HG03025 (cell line): ENCODE results near the gene RAMACL.
"Not testable (repeated sequence)": the region's sequence is repeated elsewhere in the genome, so short reads cannot be mapped to it uniquely, and the experiment has no call there.

Source experiments
- ATAC-seq: cut with Tn5 transposase; IDR thresholded peaks from one replicate; pipeline ENCODE4 v1.9.1; 2021; ENCODE audit warnings: mild to moderate bottlenecking, moderate library complexity; ENCODE audit not compliant: unreplicated experiment, low FRiP score

Gene RAMACL

DNA sequence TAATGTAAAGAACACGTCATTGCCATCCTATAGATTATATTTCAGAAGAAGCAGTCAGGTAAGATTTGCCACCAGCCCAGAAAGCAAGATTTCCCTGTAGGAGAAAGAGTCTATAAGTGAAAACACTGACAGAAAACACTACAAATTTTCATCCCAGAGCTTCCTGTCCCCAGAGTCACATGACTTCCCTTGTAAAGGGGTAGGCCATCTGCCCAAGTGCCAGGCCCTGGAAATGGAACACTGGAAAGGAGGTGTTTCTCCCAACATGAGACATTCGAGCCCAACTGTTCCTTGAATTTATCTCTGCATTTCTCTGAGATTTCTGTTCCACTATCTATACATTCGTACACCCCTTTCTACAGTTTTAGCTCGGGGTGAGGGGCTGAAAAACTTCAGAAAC lies 46.9 kb downstream of the RAMACL start:
- no peak for ATAC-seq

DNA sequence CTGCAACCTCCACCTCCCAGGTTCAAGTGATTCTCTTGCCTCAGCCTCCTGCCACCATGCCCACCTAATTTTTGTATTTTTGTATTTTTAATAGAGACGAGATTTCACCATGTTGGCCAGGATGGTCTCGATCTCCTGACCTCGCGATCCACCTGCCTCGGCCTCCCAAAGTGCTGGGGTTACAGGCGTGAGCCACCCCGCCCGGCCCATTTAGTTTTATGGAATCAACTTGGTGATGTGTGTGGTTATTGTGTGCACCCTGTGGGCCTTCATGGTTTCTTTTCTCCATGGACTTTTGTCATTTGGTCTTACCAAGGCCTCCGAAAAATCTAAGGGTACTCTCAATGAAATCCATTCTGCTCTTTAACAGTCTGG lies 47.5 kb downstream of the RAMACL start:
- not testable (repeated sequence) for ATAC-seq

DNA sequence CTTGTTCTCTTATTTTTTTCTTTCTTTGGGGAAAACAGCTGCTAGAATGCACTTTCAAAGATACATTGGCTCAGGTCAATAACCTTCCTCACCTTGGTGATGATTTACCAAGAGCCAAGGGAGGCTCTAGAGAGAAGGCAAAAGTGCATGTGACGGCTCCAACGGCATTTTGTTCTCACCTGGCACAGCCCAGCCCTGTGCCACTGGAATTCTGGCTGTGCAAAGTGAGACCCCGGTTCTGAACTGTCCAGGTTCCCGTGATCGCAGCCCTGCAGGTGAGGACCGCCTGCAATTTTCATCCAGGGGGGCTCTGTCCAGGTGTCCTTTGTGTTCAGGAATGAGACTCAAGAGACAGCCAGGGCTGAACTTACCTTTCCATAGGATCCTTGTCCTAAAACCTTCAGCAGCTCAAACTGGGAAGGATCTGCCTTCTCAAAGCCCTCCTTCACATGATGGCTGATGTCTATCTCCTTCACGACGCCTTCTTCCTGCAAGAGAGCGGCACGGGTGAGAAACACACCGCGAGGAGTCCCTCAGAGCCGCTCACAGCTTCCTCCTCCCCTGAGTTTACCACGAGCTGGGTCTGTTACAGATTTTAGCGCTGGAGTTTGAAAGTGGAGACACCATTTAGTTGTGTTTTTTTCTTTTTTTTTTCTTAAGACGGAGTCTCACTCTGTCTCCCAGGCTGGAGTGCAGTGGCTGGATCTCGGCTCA lies 48.0 kb downstream of the RAMACL start:
- ATAC-seq, result no peak

DNA sequence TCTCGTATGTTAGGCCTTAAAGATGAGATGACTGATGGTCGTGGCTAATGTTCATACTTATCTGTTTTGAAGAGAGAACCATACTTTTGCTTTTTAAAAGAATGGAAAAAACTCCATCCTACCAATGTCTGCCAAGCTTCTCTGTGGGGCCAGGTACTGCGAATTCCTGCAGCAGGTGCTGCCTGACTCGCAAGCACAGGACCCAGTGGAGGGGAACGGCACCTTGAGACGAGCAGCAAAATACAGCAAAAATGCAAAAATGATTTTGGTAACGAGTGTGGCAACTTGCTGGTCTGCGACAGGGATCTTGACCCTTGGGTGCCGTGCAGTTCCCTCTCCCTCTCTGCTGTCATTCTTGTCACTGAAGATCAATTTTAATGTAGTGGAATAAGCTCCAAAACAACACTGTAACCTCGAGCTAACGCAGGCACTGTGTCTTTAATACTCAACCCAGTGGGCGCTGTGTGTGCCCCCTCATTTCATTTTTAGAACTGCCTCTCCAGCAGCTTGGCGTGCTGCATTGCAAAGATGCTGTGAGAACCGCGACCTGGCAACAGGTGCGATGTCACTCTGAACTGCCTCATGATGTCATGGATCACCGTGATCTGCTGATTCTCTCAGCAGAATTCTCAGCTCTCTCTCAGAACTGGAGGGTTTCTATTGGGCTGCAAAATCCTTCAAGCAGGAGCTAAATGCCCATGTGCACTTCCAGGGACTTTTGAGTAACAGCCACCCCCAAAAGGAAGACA lies 51.6 kb downstream of the RAMACL start:
- no peak for ATAC-seq

DNA sequence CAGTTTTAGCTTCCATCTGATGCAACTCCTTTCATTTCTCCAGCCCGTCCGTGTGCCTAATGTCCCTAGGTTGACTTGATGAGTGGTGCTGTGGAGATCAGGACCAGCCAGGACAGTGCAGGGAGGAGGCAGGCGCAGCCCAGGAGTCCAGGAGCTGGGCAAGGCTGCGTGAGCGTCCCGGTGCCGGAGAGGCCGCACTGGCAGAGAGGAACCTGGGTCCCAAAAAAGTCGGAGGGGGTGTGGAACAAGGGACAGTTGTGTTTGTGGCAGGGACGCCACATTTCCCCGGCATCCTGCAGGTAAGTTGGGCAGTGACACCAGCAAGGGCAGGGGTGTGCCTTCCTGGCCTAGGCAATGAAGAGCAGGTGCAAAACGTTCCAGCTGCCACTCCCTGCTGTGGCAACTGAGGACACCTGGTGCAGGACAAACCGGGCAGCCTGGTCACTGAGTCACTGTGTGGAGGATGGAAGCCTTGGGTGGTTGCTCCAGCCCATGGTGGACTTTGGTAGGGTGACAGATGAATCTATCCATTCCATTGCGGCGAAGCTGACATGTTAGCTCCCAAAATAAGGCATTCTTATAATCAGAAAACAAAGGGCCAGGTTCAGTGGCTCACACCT lies 53.2 kb downstream of the RAMACL start:
- ATAC-seq, result no peak
